ENCODE data around the gene CHCHD3.

CHCHD3 gene

GRCh38 chr7:132751244-132751647 is 330.6 kb downstream of the CHCHD3 start:
- no peak for TF ChIP-seq EZH2phosphoT487 (IDR thresholded peaks at IDR 0.05; ENCODE audit: borderline replicate concordance)
- no peak for TF ChIP-seq CTCF (conservative IDR thresholded peaks at IDR 0.05; ENCODE audit: low read length)
- no peak overlapping the region for H3K9ac ChIP-seq (ENCODE audit: low read depth, low read length, poor library complexity, severe bottlenecking)

GRCh38 chr7:132750530-132751217 is 331.2 kb downstream of the CHCHD3 start:
- Histone ChIP-seq H3F3A (ENCODE audit: low read depth) (no peaks in the 10 kb centered on the region), H2AFZ (ENCODE audit: low read length) (peak overlapping the region; percentile 59), H3K4me3 (ENCODE audit: low read length, poor library complexity, severe bottlenecking) (no peak overlapping the region), H3K36me3 (ENCODE audit: insufficient read depth, low read length) (no peaks in the 10 kb centered on the region), H3K79me2 (ENCODE audit: insufficient read depth, low read length) (no peaks in the 10 kb centered on the region), H3K9me3 (ENCODE audit: insufficient read depth, low read depth, low read length) (no peaks in the 10 kb centered on the region), H3K9ac (ENCODE audit: low read depth, low read length, poor library complexity, severe bottlenecking) (no peak overlapping the region), H3K9me2 (replicated peaks; ENCODE audit: low read depth, low read length) (no peaks in the 10 kb centered on the region), H3K4me1 (ENCODE audit: insufficient read depth, low read length, poor library complexity, severe bottlenecking) (peaks cover 6% of the 10 kb centered on the region), H3K4me2 (ENCODE audit: low read depth, low read length, poor library complexity, severe bottlenecking) (no peak overlapping the region), H3K27me3 (ENCODE audit: insufficient read depth, low read length, poor library complexity, severe bottlenecking) (no peaks in the 10 kb centered on the region), H4K20me1 (ENCODE audit: insufficient read depth, low read length, poor library complexity, severe bottlenecking) (no peaks in the 10 kb centered on the region)
- TF ChIP-seq CTCF (conservative IDR thresholded peaks at IDR 0.05; ENCODE audit: low read length) = no peak
- no peak for TF ChIP-seq EZH2phosphoT487 (IDR thresholded peaks at IDR 0.05; ENCODE audit: borderline replicate concordance)

More at GRCh38 chr7:132751244-132751647, 330.6 kb downstream of the CHCHD3 start:
- peaks cover 6% of the 10 kb centered on the region for H3K4me1 ChIP-seq (ENCODE audit: insufficient read depth, low read length, poor library complexity, severe bottlenecking)
- no peak overlapping the region for H3K4me2 ChIP-seq (ENCODE audit: low read depth, low read length, poor library complexity, severe bottlenecking)
- no peak overlapping the region for H3K4me3 ChIP-seq (ENCODE audit: low read length, poor library complexity, severe bottlenecking)
- H4K20me1 ChIP-seq (ENCODE audit: insufficient read depth, low read length, poor library complexity, severe bottlenecking) = no peaks in the 10 kb centered on the region
- no peaks in the 10 kb centered on the region for H3F3A ChIP-seq (ENCODE audit: low read depth)
- no peaks in the 10 kb centered on the region for H3K9me3 ChIP-seq (ENCODE audit: insufficient read depth, low read depth, low read length)
- H3K36me3 ChIP-seq (ENCODE audit: insufficient read depth, low read length) = no peaks in the 10 kb centered on the region
- no peak overlapping the region for H2AFZ ChIP-seq (ENCODE audit: low read length)
- no peaks in the 10 kb centered on the region for H3K79me2 ChIP-seq (ENCODE audit: insufficient read depth, low read length)
- H3K27me3 ChIP-seq (ENCODE audit: insufficient read depth, low read length, poor library complexity, severe bottlenecking) = no peaks in the 10 kb centered on the region
- no peaks in the 10 kb centered on the region for H3K9me2 ChIP-seq (replicated peaks; ENCODE audit: low read depth, low read length)

GRCh38 chr7:132750096-132750495 is 331.8 kb downstream of the CHCHD3 start:
- Histone ChIP-seq H3K4me2 (ENCODE audit: low read depth, low read length, poor library complexity, severe bottlenecking) (no peak overlapping the region), H3K9ac (ENCODE audit: low read depth, low read length, poor library complexity, severe bottlenecking) (no peak overlapping the region), H3K4me1 (ENCODE audit: insufficient read depth, low read length, poor library complexity, severe bottlenecking) (peaks cover 6% of the 10 kb centered on the region), H3K79me2 (ENCODE audit: insufficient read depth, low read length) (no peaks in the 10 kb centered on the region), H3K36me3 (ENCODE audit: insufficient read depth, low read length) (no peaks in the 10 kb centered on the region), H2AFZ (ENCODE audit: low read length) (peak overlapping the region; percentile 59), H3K9me2 (replicated peaks; ENCODE audit: low read depth, low read length) (no peaks in the 10 kb centered on the region), H3K4me3 (ENCODE audit: low read length, poor library complexity, severe bottlenecking) (no peak overlapping the region), H3K9me3 (ENCODE audit: insufficient read depth, low read depth, low read length) (no peaks in the 10 kb centered on the region), H3K27me3 (ENCODE audit: insufficient read depth, low read length, poor library complexity, severe bottlenecking) (no peaks in the 10 kb centered on the region), H3F3A (ENCODE audit: low read depth) (no peaks in the 10 kb centered on the region), H4K20me1 (ENCODE audit: insufficient read depth, low read length, poor library complexity, severe bottlenecking) (no peaks in the 10 kb centered on the region)
- no peak for TF ChIP-seq EZH2phosphoT487 (IDR thresholded peaks at IDR 0.05; ENCODE audit: borderline replicate concordance)
- no peak for TF ChIP-seq CTCF (conservative IDR thresholded peaks at IDR 0.05; ENCODE audit: low read length)
